WI38 (cell line): ENCODE data around the gene CHID1.

Experiments used
- H3K4me3 ChIP-seq: 2 replicates; pipeline ENCODE4 v1.5.1; 2011; ENCODE audit warnings: low read depth, mild to moderate bottlenecking, control low read depth, low read length
- TF ChIP-seq, protein P1 (sequence below): IDR thresholded peaks from 2 replicates; pipeline ENCODE4 v1.5.1; 2012; ENCODE audit warnings: low read depth, mild to moderate bottlenecking, control low read depth, low read length

The CHID1 gene

DNA sequence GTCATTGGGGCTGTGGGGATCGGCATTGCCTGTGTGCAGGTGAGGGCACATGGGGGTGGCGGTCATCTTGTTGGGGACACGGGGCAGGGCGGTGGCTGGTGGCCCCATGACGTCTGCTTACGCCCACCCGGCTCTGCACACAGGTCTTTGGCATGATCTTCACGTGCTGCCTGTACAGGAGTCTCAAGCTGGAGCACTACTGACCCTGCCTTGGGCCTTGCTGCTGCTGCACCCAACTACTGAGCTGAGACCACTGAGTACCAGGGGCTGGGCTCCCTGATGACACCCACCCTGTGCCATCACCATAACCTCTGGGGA is 72.7 kb downstream of the CHID1 start:
- TF ChIP-seq, protein P1, sequence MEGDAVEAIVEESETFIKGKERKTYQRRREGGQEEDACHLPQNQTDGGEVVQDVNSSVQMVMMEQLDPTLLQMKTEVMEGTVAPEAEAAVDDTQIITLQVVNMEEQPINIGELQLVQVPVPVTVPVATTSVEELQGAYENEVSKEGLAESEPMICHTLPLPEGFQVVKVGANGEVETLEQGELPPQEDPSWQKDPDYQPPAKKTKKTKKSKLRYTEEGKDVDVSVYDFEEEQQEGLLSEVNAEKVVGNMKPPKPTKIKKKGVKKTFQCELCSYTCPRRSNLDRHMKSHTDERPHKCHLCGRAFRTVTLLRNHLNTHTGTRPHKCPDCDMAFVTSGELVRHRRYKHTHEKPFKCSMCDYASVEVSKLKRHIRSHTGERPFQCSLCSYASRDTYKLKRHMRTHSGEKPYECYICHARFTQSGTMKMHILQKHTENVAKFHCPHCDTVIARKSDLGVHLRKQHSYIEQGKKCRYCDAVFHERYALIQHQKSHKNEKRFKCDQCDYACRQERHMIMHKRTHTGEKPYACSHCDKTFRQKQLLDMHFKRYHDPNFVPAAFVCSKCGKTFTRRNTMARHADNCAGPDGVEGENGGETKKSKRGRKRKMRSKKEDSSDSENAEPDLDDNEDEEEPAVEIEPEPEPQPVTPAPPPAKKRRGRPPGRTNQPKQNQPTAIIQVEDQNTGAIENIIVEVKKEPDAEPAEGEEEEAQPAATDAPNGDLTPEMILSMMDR: no peak
- no peak overlapping the region for H3K4me3 ChIP-seq

DNA sequence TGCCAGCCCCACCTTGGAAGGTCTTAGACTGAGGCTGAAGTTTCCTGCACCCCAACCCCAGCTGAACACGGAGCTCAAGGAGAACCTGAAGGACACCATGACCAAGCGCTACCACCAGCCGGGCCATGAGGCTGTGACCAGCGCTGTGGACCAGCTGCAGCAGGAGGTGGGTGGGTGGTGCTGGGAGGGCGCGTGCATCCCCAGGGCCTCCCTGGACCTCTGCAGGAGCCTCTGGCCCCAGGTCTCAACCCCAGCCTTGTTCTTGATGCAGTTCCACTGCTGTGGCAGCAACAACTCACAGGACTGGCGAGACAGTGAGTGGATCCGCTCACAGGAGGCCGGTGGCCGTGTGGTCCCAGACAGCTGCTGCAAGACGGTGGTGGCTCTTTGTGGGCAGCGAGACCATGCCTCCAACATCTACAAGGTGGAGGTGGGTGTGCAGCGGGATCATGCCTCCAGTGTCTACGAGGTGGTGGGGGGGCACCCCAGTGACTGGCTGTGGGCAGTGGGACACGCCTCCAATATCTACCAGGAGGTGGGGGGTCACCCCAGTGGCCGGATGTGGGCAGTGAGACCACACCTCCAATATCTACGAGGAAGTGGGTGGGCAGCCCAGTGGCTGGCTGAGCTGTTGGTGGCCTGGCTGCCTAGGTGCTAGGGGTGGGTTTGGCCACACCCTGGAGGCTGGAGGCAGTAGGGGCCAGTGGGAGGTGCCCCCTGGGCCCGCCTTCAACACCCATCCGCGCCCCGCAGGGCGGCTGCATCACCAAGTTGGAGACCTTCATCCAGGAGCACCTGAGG is 73.2 kb downstream of the CHID1 start:
- H3K4me3 ChIP-seq: no peak overlapping the region
- TF ChIP-seq, protein P1: no peak

DNA sequence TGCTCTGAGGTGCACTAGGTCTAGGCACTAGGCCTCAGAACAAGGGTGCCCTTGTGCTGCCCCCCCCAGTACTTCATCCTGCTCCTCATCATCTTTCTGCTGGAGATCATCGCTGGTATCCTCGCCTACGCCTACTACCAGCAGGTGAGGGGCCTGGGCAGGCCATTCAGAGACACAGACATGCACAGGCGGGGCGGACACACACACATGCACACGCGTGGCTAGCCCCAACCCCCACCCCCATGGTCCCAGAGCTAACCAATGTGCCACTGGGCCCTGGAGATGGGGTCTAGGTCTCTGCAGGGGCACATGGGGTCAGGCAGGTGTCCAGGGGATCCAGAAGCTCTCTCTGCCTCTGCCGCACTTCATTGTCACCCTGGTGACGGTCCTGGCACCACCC is 73.9 kb downstream of the CHID1 start:
- H3K4me3 ChIP-seq: no peak overlapping the region
- TF ChIP-seq, protein P1: no peak

DNA sequence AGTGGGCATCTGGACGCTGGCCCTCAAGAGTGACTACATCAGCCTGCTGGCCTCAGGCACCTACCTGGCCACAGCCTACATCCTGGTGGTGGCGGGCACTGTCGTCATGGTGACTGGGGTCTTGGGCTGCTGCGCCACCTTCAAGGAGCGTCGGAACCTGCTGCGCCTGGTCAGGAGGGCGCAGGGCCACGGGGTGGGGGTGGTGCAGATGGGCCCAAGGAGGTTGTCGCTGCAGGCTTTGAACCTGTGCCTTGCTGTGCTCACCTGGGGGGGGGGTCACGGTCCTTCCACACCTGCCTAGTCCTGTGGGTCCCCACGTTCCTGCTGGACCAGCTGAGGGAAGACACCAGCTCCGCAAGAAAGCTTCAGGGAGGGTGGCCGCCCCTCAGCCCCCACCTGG is 74.3 kb downstream of the CHID1 start:
- no peak overlapping the region for H3K4me3 ChIP-seq
- TF ChIP-seq, protein P1: no peak

DNA sequence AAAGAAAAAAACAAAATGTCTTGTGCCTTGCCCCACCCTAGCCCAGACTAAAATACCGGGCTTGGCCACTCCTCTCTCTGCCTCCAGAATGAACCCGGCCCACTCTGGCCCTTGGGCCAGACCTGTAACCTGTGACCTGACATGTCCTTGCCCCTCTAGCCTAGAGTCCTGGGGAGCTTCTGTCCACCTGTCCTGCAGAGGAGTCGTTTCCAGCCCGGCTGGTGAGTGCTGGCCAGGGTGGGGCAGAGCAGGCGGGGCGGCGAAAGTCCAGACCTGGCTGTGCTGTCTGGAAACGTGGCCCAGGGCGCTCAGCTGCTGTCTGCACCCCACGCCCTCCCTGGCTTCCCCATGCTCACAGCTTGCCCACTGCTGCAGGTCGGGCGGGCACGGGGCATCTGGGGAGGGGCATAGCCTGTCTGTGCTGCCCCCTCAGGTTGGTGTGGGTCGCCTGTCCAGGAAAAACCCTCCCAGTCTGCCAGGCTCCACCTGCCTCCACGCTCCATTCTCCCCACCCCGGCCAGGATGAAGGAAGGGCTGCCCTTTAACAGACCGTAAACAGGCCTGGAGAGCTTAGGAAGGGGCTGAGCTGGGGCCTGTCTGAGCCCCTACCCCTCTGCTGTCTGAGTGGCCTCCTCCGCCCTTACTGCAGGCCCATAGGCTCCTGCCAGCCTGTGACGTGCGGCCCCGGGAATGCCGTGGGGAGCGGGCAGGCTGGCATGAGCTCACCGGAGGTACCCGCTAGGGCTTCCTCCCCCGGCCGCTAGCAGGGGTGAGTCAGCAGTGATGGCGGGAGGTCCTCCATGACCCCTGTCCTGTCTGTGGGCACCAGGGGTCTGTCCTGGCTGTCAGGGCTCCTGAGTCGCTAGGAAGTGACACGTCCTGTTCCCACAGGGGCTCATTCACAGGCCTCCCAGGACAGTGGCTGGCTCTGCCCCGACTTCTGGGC is 76.0 kb downstream of the CHID1 start:
- TF ChIP-seq, protein P1: no peak
- peak overlapping the region; percentile 74 for H3K4me3 ChIP-seq

DNA sequence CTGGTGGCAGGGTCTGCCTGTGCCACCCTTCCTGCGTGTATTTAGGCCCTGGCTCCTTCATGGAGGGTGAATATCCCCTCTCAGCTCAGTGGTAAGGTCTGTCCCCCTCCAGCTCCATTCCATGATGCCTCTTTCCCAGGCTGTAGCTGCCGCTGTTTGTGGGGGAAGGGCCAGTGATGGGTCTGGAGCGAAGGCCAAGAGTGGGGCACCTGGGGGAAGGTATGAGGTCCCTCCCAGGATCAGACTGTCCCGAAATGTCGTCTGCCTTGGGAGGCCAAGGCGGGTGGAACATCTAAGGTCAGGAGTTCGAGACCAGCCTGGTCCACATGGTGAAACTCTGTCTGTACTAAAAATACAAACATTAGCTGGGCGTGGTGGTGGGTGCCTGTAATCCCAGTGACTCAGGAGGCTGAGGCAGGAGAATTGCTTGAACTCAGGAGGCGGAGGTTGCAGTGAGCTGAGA is 76.7 kb downstream of the CHID1 start:
- H3K4me3 ChIP-seq: peak overlapping the region; percentile 74
- TF ChIP-seq, protein P1: no peak

DNA sequence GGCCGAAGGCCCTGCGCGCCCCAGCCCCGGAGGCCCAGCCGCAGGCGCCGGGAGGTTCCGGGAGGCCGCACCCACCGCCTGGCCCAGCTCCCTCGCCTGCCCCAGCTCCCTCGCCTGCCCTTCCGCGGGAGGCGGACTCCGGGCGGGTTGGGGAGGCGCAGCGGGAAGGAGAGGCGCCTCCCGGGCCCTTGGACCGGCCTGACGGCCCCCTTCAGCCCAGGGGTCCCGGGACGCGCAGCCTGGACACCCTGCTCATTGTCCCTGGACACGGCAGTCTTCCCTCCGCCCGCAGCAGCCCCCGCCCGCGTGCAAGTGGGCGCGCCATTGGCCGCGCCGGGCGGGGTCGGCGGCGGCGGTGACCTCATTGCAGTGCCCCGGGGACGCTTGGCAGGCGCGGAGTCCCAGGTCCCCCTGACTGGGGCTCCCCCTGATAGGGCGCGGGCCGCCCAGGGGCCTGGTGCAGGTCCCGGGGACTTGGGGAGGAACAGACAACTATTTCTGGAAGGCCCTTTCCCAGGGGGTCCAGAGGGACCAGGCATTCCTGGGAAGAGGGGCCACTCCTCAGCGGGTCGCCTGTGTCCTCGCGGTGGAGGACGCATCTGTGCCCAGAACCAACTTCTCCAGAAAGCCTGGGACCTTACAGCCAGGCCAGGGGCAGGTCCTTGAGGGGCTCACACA is 77.4 kb downstream of the CHID1 start:
- TF ChIP-seq, protein P1: no peak
- peak overlapping the region; percentile 74 for H3K4me3 ChIP-seq
